H1 (cell line): ENCODE data around the gene GLRX3. TPM values are rescaled to one million over a fixed set of nuclear protein-coding genes. Genes with fewer than 3 reads are reported as not detected.
A peak's percentile ranks its signal among the peaks of the same experiment; 100 is the strongest.

ENCODE experiments used
- CTCF ChIA-PET: fragments of 300-600 bp; sonication (Branson Sonifier 250); formaldehyde crosslinking; loops from one replicate; lab custom pipeline; 2021; ENCODE audit not compliant: partially characterized antibody; lab: Charles Lee
- POLR2A ChIA-PET: fragments of 300-600 bp; sonication (Branson Sonifier 250); formaldehyde crosslinking; loops from one replicate; lab custom pipeline; 2021; ENCODE audit warnings: inconsistent platforms; ENCODE audit not compliant: partially characterized antibody; lab: Charles Lee
- DNase-seq, 2 experiments: peaks; one replicate each; pipeline versions ENCODE4 v3.0.0 to v3.0.0-alpha.2; 2010 to 2022; ENCODE audit warnings: low spot score in 2 of 2, low read depth in 1 of 2, mixed read lengths in 1 of 2
- FAIRE-seq: peaks from 2 replicates; lab custom pipeline; 2011; peaks lifted over from hg19 to GRCh38; lab: Jason Lieb, UNC
- H2AFZ ChIP-seq: 2 replicates; pipeline ENCODE4 v1.8.1; 2012; ENCODE audit warnings: low read length, inconsistent platforms
- H2AK5ac ChIP-seq: 2 replicates; pipeline ENCODE4 v1.6.1; 2013; ENCODE audit warnings: low read depth, low read length
- H2BK120ac ChIP-seq: replicated peaks from 2 replicates; pipeline ENCODE3; 2013; ENCODE audit warnings: low read depth, low read length, inconsistent platforms
- H2BK12ac ChIP-seq: 2 replicates; pipeline ENCODE4 v1.6.1; 2013; ENCODE audit warnings: low read depth, low read length
- H2BK15ac ChIP-seq: 2 replicates; pipeline ENCODE4 v1.6.1; 2013; ENCODE audit warnings: low read length
- H2BK20ac ChIP-seq: 2 replicates; pipeline ENCODE4 v1.6.1; 2013; ENCODE audit warnings: low read length
- H2BK5ac ChIP-seq: 2 replicates; pipeline ENCODE4 v1.6.1; 2013; ENCODE audit warnings: low read depth, low read length
- H3K14ac ChIP-seq: 2 replicates; pipeline ENCODE4 v1.6.1; 2013; ENCODE audit warnings: inconsistent platforms; ENCODE audit not compliant: insufficient read length
- H3K18ac ChIP-seq: 2 replicates; pipeline ENCODE4 v1.6.1; 2013; ENCODE audit warnings: low read length; ENCODE audit errors: extremely low read depth
- H3K23ac ChIP-seq: 2 replicates; pipeline ENCODE4 v1.6.1; 2013; ENCODE audit warnings: inconsistent platforms; ENCODE audit not compliant: insufficient read length
- H3K23me2 ChIP-seq: 2 replicates; pipeline ENCODE4 v1.6.1; 2013; ENCODE audit warnings: low read depth, low read length
- H3K27ac ChIP-seq: 2 replicates; pipeline ENCODE4 v1.6.1; 2011; ENCODE audit warnings: low read depth, low read length, inconsistent platforms
- H3K27me3 ChIP-seq, 4 experiments: replicated peaks in 1 of 4; 1 replicate in 1 of 4; 2 replicates in 3 of 4; pipeline versions ENCODE4 v1.6.1 to v1.8.1; 2011 to 2013; ENCODE audit warnings: low read length in 3 of 4, mild to moderate bottlenecking in 3 of 4, inconsistent platforms in 2 of 4, mixed read lengths in 2 of 4, moderate library complexity in 1 of 4; ENCODE audit not compliant: control insufficient read depth in 3 of 4, insufficient read depth in 3 of 4; ENCODE audit errors: extremely low read depth in 1 of 4
- H3K36me3 ChIP-seq, 4 experiments: 2 replicates each; pipeline versions ENCODE4 v1.6.1 to v1.8.1; 2011 to 2013; ENCODE audit warnings: mild to moderate bottlenecking in 4 of 4, low read length in 3 of 4, moderate library complexity in 2 of 4, control low read depth in 1 of 4, inconsistent platforms in 1 of 4; ENCODE audit not compliant: insufficient read depth in 4 of 4, control insufficient read depth in 2 of 4
- H3K4ac ChIP-seq: replicated peaks from 2 replicates; pipeline ENCODE3; 2013; ENCODE audit warnings: low read length, low read depth, mixed read lengths, inconsistent platforms; ENCODE audit not compliant: insufficient read length
- H3K4me1 ChIP-seq, 4 experiments: replicated peaks in 1 of 4; 1 replicate in 1 of 4; 2 replicates in 3 of 4; pipeline versions ENCODE4 v1.6.1 to v1.8.1; 2011 to 2013; ENCODE audit warnings: low read length in 3 of 4, inconsistent platforms in 2 of 4, mixed read lengths in 1 of 4; ENCODE audit not compliant: insufficient read depth in 4 of 4, control insufficient read depth in 3 of 4
- H3K4me2 ChIP-seq, 2 experiments: 2 replicates each; pipeline versions ENCODE4 v1.6.1 to v1.8.1; 2011 to 2013; ENCODE audit warnings: low read depth in 2 of 2, low read length in 2 of 2, control low read depth in 1 of 2, inconsistent platforms in 1 of 2, mild to moderate bottlenecking in 1 of 2; ENCODE audit not compliant: insufficient read depth in 1 of 2
- H3K4me3 ChIP-seq, 4 experiments: fragments of 200-600, 300-600 bp in 1 of 4; sonication (generic), shearing (Covaris generic), sonication (Bioruptor Twin) in 1 of 4; 2 replicates each; pipeline versions ENCODE4 v1.5.1 to v1.8.1; 2011 to 2016; ENCODE audit warnings: low read length in 4 of 4, low read depth in 3 of 4, control low read depth in 2 of 4, inconsistent platforms in 2 of 4, mild to moderate bottlenecking in 2 of 4, mixed read lengths in 1 of 4, moderate library complexity in 1 of 4; ENCODE audit not compliant: insufficient read depth in 2 of 4; ENCODE audit errors: extremely low read depth in 1 of 4
- H3K56ac ChIP-seq: replicated peaks from 2 replicates; pipeline ENCODE3; 2013; ENCODE audit warnings: low read depth, mild to moderate bottlenecking, mixed read lengths, low read length, inconsistent platforms; ENCODE audit not compliant: insufficient read length
- H3K79me1 ChIP-seq: 2 replicates; pipeline ENCODE4 v1.6.1; 2013; ENCODE audit warnings: low read depth, low read length, control low read depth
- H3K79me2 ChIP-seq, 2 experiments: 2 replicates each; pipeline versions ENCODE4 v1.6.1 to v1.8.1; 2012 to 2013; ENCODE audit warnings: low read length in 2 of 2, mild to moderate bottlenecking in 2 of 2, inconsistent platforms in 1 of 2; ENCODE audit not compliant: insufficient read depth in 2 of 2, control insufficient read depth in 1 of 2
- H3K9ac ChIP-seq, 4 experiments: replicated peaks in 1 of 4; 1 replicate in 1 of 4; 2 replicates in 3 of 4; pipeline versions ENCODE4 v1.6.1 to v1.8.1; 2011 to 2013; ENCODE audit warnings: low read depth in 3 of 4, low read length in 3 of 4, control low read depth in 2 of 4, mild to moderate bottlenecking in 2 of 4, moderate library complexity in 2 of 4, inconsistent platforms in 1 of 4; ENCODE audit errors: extremely low read depth in 1 of 4
- H3K9me3 ChIP-seq, 2 experiments: 2 replicates each; pipeline versions ENCODE4 v1.6.1 to v1.8.1; 2012 to 2013; ENCODE audit warnings: mild to moderate bottlenecking in 2 of 2, moderate library complexity in 2 of 2, control low read depth in 1 of 2, inconsistent platforms in 1 of 2, low read depth in 1 of 2, low read length in 1 of 2, mixed read lengths in 1 of 2; ENCODE audit not compliant: insufficient read depth in 2 of 2
- H4K20me1 ChIP-seq, 2 experiments: replicated peaks in 1 of 2; 2 replicates each; pipeline versions ENCODE3 to v1.8.1; 2011 to 2013; ENCODE audit warnings: inconsistent platforms in 2 of 2, low read length in 2 of 2, mild to moderate bottlenecking in 1 of 2; ENCODE audit not compliant: insufficient read depth in 2 of 2, control insufficient read depth in 1 of 2
- H4K5ac ChIP-seq: 2 replicates; pipeline ENCODE4 v1.6.1; 2013; ENCODE audit warnings: low read length, low read depth, mixed read lengths, inconsistent platforms; ENCODE audit not compliant: insufficient read length
- H4K8ac ChIP-seq: 2 replicates; pipeline ENCODE4 v1.8.0; 2013; ENCODE audit warnings: mild to moderate bottlenecking, moderate library complexity, low read length, inconsistent platforms; ENCODE audit not compliant: insufficient read depth; ENCODE audit errors: extremely low read depth
- H4K91ac ChIP-seq: replicated peaks from 2 replicates; pipeline ENCODE3; 2013; ENCODE audit warnings: low read length, mixed read lengths, inconsistent platforms; ENCODE audit not compliant: insufficient read length
- BCL11A ChIP-seq, 2 experiments: IDR thresholded peaks; one replicate each; pipeline ENCODE4 v1.6.1; 2011; ENCODE audit warnings: low read depth in 2 of 2, low read length in 2 of 2, mild to moderate bottlenecking in 2 of 2
- BRCA1 ChIP-seq: IDR thresholded peaks from 2 replicates; pipeline ENCODE4 v1.6.1; 2012; ENCODE audit warnings: low read depth, low read length, improper control_type of control experiment
- CEBPB ChIP-seq: IDR thresholded peaks from 2 replicates; pipeline ENCODE4 v1.6.1; 2012; ENCODE audit warnings: low read depth, low read length
- EP300 ChIP-seq, 2 experiments: IDR thresholded peaks; 1 replicate in 1 of 2; 2 replicates in 1 of 2; pipeline ENCODE4 v1.6.1; 2011 to 2012; ENCODE audit warnings: low read depth in 2 of 2, low read length in 2 of 2, mild to moderate bottlenecking in 2 of 2, borderline replicate concordance in 1 of 2, inconsistent platforms in 1 of 2, moderate library complexity in 1 of 2
- JUND ChIP-seq: IDR thresholded peaks from 2 replicates; pipeline ENCODE4 v1.6.1; 2011; ENCODE audit warnings: mild to moderate bottlenecking, improper control_type of control experiment, low read length
- KDM4A ChIP-seq: IDR thresholded peaks from one replicate; pipeline ENCODE4 v1.7.1; 2012; ENCODE audit warnings: low read depth, mild to moderate bottlenecking, moderate library complexity, low read length, inconsistent platforms; ENCODE audit not compliant: severe bottlenecking
- POLR2AphosphoS5 ChIP-seq: IDR thresholded peaks from 2 replicates; pipeline ENCODE4 v1.6.1; 2011; ENCODE audit warnings: low read depth, low read length
- RAD21 ChIP-seq, 2 experiments: IDR thresholded peaks in 1 of 2; conservative IDR thresholded peaks in 1 of 2; 2 replicates each; pipeline ENCODE4 v1.6.1; 2011; ENCODE audit warnings: low read depth in 2 of 2, low read length in 2 of 2, improper control_type of control experiment in 1 of 2, inconsistent platforms in 1 of 2, mild to moderate bottlenecking in 1 of 2, moderate library complexity in 1 of 2
- SAP30 ChIP-seq: fragments of 300-600 bp; sonication (generic); IDR thresholded peaks from 2 replicates; pipeline ENCODE4 v1.7.1; 2012; ENCODE audit warnings: low read length, moderate library complexity, mild to moderate bottlenecking, inconsistent platforms; ENCODE audit not compliant: insufficient read depth, insufficient replicate concordance
- SP4 ChIP-seq: IDR thresholded peaks from 2 replicates; pipeline ENCODE4 v1.6.1; 2012; ENCODE audit warnings: low read length, inconsistent platforms
- WGBS, 2 experiments: shearing (Covaris generic) in 1 of 2; methylation state at CpG; one replicate each; pipeline versions ENCODE4 v1.1.6 to v1.1.7; 2013 to 2015; ENCODE audit warnings: low lambda C conversion rate in 2 of 2, mixed read lengths in 2 of 2, inconsistent platforms in 1 of 2, low coverage in 1 of 2, missing lambda C conversion rate in 1 of 2; ENCODE audit not compliant: insufficient replicate concordance in 2 of 2, insufficient coverage in 1 of 2, insufficient read length in 1 of 2; ENCODE audit errors: extremely low coverage in 1 of 2, missing lambda C conversion rate in 1 of 2; 5-methylcytosine and 5-hydroxymethylcytosine counted together
- polyA plus RNA-seq, 7 experiments: library from polyadenylated mRNA; depleted of rRNA in 3 of 7; stranded (reverse) in 5 of 7; unstranded in 2 of 7; fragments of >200 nt in 5 of 7; fragments of 200-250 nt in 2 of 7; gene quantifications; 1 replicate in 5 of 7; 2 replicates in 1 of 7; 4 replicates in 1 of 7; pipeline versions ENCODE4 v1.2.1 to v1.2.3, GENCODE V29; 2011 to 2013; ENCODE audit warnings: missing spikeins in 2 of 7, mixed read lengths in 2 of 7
- total RNA-seq: library from RNA; stranded (reverse); fragmentation: NEBNext Ultra II Directional; extraction: Animal tissue kit (Norgen Biotek cat#: 25700); gene quantifications from 2 replicates; pipeline ENCODE4 v1.2.1, GENCODE V29; 2021

GLRX3 gene
- total and polyA plus RNA-seq, 2 of the 8 experiments (the other 6 are each of a cell fraction or from before 2014, with no cell fraction given), result 59.9 to 157 TPM

- Histone ChIP-seq H3K23ac (no peak overlapping the region), H3K4me1 (peaks cover 0 to 4% (median 3%) of the 10 kb centered on the region in 4 experiments; a peak in 2 of 7 replicates), H3K18ac (peak overlapping the region; percentile 87), H3K4me2 (peak overlapping the region; percentile 65 to 91; a peak in 3 of 4 replicates), H3K79me1 (no peaks in the 10 kb centered on the region), H3K27ac (no peak overlapping the region), H3K79me2 (no peaks in the 10 kb centered on the region), H4K91ac (no peak overlapping the region), H3K56ac (no peak overlapping the region), H4K20me1 (peaks cover 0 to 6% of the 10 kb centered on the region in 2 experiments), H2BK5ac (peak overlapping the region; percentile 66; the same call in 1 of the 2 replicates), H3K23me2 (peaks cover 5% of the 10 kb centered on the region; the same call in 1 of the 2 replicates), H2BK20ac (no peak overlapping the region), H4K5ac (no peak overlapping the region), H3K9ac (peak overlapping the region in 3 of 4 experiments; percentile 16 to 46 (median 37); a peak in 3 of 7 replicates), H3K36me3 (peaks cover 0 to 4% (median 2%) of the 10 kb centered on the region in 4 experiments; a peak in 4 of 8 replicates), H3K4me3 (peak overlapping the region; percentile 35 to 66 (median 51)), H3K4ac (no peak overlapping the region), H3K14ac (no peak overlapping the region), H4K8ac (peak overlapping the region; percentile 86; the same call in 1 of the 2 replicates), H2AFZ (peak overlapping the region; percentile 66; the same call in 1 of the 2 replicates), H3K9me3 (peaks cover 0 to 9% of the 10 kb centered on the region in 2 experiments; a peak in 1 of 4 replicates), H2BK120ac (no peak overlapping the region), H3K27me3 (no peaks in the 10 kb centered on the region), H2BK15ac (no peak overlapping the region), H2AK5ac (no peak overlapping the region), H2BK12ac (no peak overlapping the region)
- DNase-seq, result peak; percentile 87 to 99
- 6% methylated on average over 65 of the region's 81 CpGs; no CpG with 5 or more reads in 1 of the 2 experiments for WGBS, 2 experiments
- CTCF ChIA-PET, result interaction anchor here (0.6 to 2.4 kb wide), 19 partner anchors 9 to 1016 kb away, joined by 3 to 15 read pairs (median 3); no protein-coding TSS in a partner anchor
- no peak for FAIRE-seq
- POLR2A ChIA-PET, result interaction anchor here (0.6 to 1.0 kb wide), 4 partner anchors 39 to 660 kb away, joined by 3 read pairs; no protein-coding TSS in a partner anchor
- TF ChIP-seq KDM4A (peak; percentile 88), EP300 (IDR thresholded peaks at IDR 0.05; ENCODE audit: borderline replicate concordance in 1 of 2, low read depth in 2 of 2, low read length in 2 of 2) (peak in 1 of 2 experiments; percentile 31; a peak in 1 of 3 replicates), POLR2AphosphoS5 (peak; percentile 29; the same call in 1 of the 2 replicates), BCL11A (IDR thresholded peaks at IDR 0.05; ENCODE audit: low read depth in 2 of 2, low read length in 2 of 2) (no peak), SP4 (no peak), RAD21 (IDR thresholded peaks at IDR 0.05 in 1 of 2, conservative IDR thresholded peaks at IDR 0.05 in 1 of 2; ENCODE audit: low read depth in 2 of 2, low read length in 2 of 2) (peak; percentile 98 to 99), JUND (peak; percentile 48; the same call in 1 of the 2 replicates), CEBPB (peak; percentile 29; the same call in 1 of the 2 replicates), BRCA1 (no peak), SAP30 (no peak)
These were observed 54.0 kb downstream of the GLRX3 start for GRCh38 chr10:130190055-130190736.
